ENCODE data around the gene CPNE5.
"Not testable (repeated sequence)": the region's sequence is repeated elsewhere in the genome, so short reads cannot be mapped to it uniquely, and the experiment has no call there.

The CPNE5 gene

GRCh38 chr6:36713846-36714245 is 125.4 kb downstream of the CPNE5 start:
- H3K4me2 ChIP-seq (ENCODE audit: low read depth, low read length): no peak overlapping the region
- no peaks in the 10 kb centered on the region for H3F3A ChIP-seq (ENCODE audit: insufficient read depth, low read length)
- H3K9me2 ChIP-seq (replicated peaks; ENCODE audit: insufficient read depth, low read length): no peaks in the 10 kb centered on the region
- H3K27ac ChIP-seq (ENCODE audit: low read length): no peak overlapping the region
- H3K79me2 ChIP-seq (ENCODE audit: low read length): no peaks in the 10 kb centered on the region
- DNase-seq: no peak
- H3K9me3 ChIP-seq (replicated peaks; ENCODE audit: insufficient read depth, low read length): no peaks in the 10 kb centered on the region
- no peaks in the 10 kb centered on the region for H4K20me1 ChIP-seq (ENCODE audit: insufficient read depth, low read length)
- no peak overlapping the region for H3K4me3 ChIP-seq (ENCODE audit: low read length)
- H3K36me3 ChIP-seq (replicated peaks; ENCODE audit: insufficient read depth, low read length): no peaks in the 10 kb centered on the region
- H2AFZ ChIP-seq (ENCODE audit: low read length): no peak overlapping the region
- TF ChIP-seq CTCF (IDR thresholded peaks at IDR 0.05; ENCODE audit: low read length) (no peak), EZH2 (optimal IDR thresholded peaks at IDR 0.05; ENCODE audit: low read depth, low read length) (no peak), EZH2phosphoT487 (IDR thresholded peaks at IDR 0.05; ENCODE audit: low read length) (no peak)
- H3K9ac ChIP-seq (ENCODE audit: low read length): no peak overlapping the region
- H3K4me1 ChIP-seq (ENCODE audit: low read length): no peaks in the 10 kb centered on the region
- H3K27me3 ChIP-seq (replicated peaks; ENCODE audit: insufficient read depth, low read length): no peaks in the 10 kb centered on the region

- H3F3A ChIP-seq (ENCODE audit: insufficient read depth, low read length): no peaks in the 10 kb centered on the region
- H3K9ac ChIP-seq (ENCODE audit: low read length): no peak overlapping the region
- H3K4me2 ChIP-seq (ENCODE audit: low read depth, low read length): no peak overlapping the region
- H3K79me2 ChIP-seq (ENCODE audit: low read length): no peaks in the 10 kb centered on the region
- DNase-seq: no peak
- H3K4me3 ChIP-seq (ENCODE audit: low read length): no peak overlapping the region
- no peaks in the 10 kb centered on the region for H3K9me3 ChIP-seq (replicated peaks; ENCODE audit: insufficient read depth, low read length)
- no peaks in the 10 kb centered on the region for H3K36me3 ChIP-seq (replicated peaks; ENCODE audit: insufficient read depth, low read length)
- no peaks in the 10 kb centered on the region for H3K9me2 ChIP-seq (replicated peaks; ENCODE audit: insufficient read depth, low read length)
- no peaks in the 10 kb centered on the region for H3K27me3 ChIP-seq (replicated peaks; ENCODE audit: insufficient read depth, low read length)
- H2AFZ ChIP-seq (ENCODE audit: low read length): no peak overlapping the region
- no peak overlapping the region for H3K27ac ChIP-seq (ENCODE audit: low read length)
- H4K20me1 ChIP-seq (ENCODE audit: insufficient read depth, low read length): no peaks in the 10 kb centered on the region
- TF ChIP-seq EZH2phosphoT487 (IDR thresholded peaks at IDR 0.05; ENCODE audit: low read length): no peak
- no peak for TF ChIP-seq EZH2 (optimal IDR thresholded peaks at IDR 0.05; ENCODE audit: low read depth, low read length)
- TF ChIP-seq CTCF (IDR thresholded peaks at IDR 0.05; ENCODE audit: low read length): no peak
- H3K4me1 ChIP-seq (ENCODE audit: low read length): no peaks in the 10 kb centered on the region
These were observed 126.4 kb downstream of the CPNE5 start for GRCh38 chr6:36712816-36713215.

GRCh38 chr6:36706339-36706738 is 132.9 kb downstream of the CPNE5 start:
- H3F3A ChIP-seq (ENCODE audit: insufficient read depth, low read length): no peaks in the 10 kb centered on the region
- no peak overlapping the region for H3K4me2 ChIP-seq (ENCODE audit: low read depth, low read length)
- H3K79me2 ChIP-seq (ENCODE audit: low read length): no peaks in the 10 kb centered on the region
- no peaks in the 10 kb centered on the region for H3K4me1 ChIP-seq (ENCODE audit: low read length)
- H3K9me2 ChIP-seq (replicated peaks; ENCODE audit: insufficient read depth, low read length): no peaks in the 10 kb centered on the region
- no peaks in the 10 kb centered on the region for H3K27me3 ChIP-seq (replicated peaks; ENCODE audit: insufficient read depth, low read length)
- DNase-seq: no peak
- no peaks in the 10 kb centered on the region for H4K20me1 ChIP-seq (ENCODE audit: insufficient read depth, low read length)
- H3K4me3 ChIP-seq (ENCODE audit: low read length): no peak overlapping the region
- H3K9ac ChIP-seq (ENCODE audit: low read length): no peak overlapping the region
- no peak overlapping the region for H2AFZ ChIP-seq (ENCODE audit: low read length)
- no peak overlapping the region for H3K27ac ChIP-seq (ENCODE audit: low read length)
- H3K9me3 ChIP-seq (replicated peaks; ENCODE audit: insufficient read depth, low read length): no peaks in the 10 kb centered on the region
- no peak for TF ChIP-seq EZH2phosphoT487 (IDR thresholded peaks at IDR 0.05; ENCODE audit: low read length)
- no peak for TF ChIP-seq EZH2 (optimal IDR thresholded peaks at IDR 0.05; ENCODE audit: low read depth, low read length)
- no peak for TF ChIP-seq CTCF (IDR thresholded peaks at IDR 0.05; ENCODE audit: low read length)
- H3K36me3 ChIP-seq (replicated peaks; ENCODE audit: insufficient read depth, low read length): no peaks in the 10 kb centered on the region

- H3K9me3 ChIP-seq (replicated peaks; ENCODE audit: insufficient read depth, low read length); DNase-seq: not testable (repeated sequence)
These were observed 134.2 kb downstream of the CPNE5 start for GRCh38 chr6:36704961-36705577.

More at GRCh38 chr6:36704961-36705577, 134.2 kb downstream of the CPNE5 start:
- not testable (repeated sequence) for H3K27me3 ChIP-seq (replicated peaks; ENCODE audit: insufficient read depth, low read length); H3K4me1 ChIP-seq (ENCODE audit: low read length); H4K20me1 ChIP-seq (ENCODE audit: insufficient read depth, low read length); H3K4me3 ChIP-seq (ENCODE audit: low read length); H3K79me2 ChIP-seq (ENCODE audit: low read length); H3K27ac ChIP-seq (ENCODE audit: low read length); H3F3A ChIP-seq (ENCODE audit: insufficient read depth, low read length); H3K9ac ChIP-seq (ENCODE audit: low read length); H3K36me3 ChIP-seq (replicated peaks; ENCODE audit: insufficient read depth, low read length); H3K4me2 ChIP-seq (ENCODE audit: low read depth, low read length); H2AFZ ChIP-seq (ENCODE audit: low read length); H3K9me2 ChIP-seq (replicated peaks; ENCODE audit: insufficient read depth, low read length)

Data from MM.1S (cell line).